HEK293T (cell line): Measurements from ENCODE around the gene TMEM94.

ENCODE experiments used
- BHLHE40 ChIP-seq: fragments of 450-650 bp; IDR thresholded peaks from 2 replicates; pipeline ENCODE4 v1.6.1; 2016; ENCODE audit warnings: mild to moderate bottlenecking, moderate library complexity, borderline replicate concordance
- CTBP1 ChIP-seq: fragments of 450-650 bp; IDR thresholded peaks from 2 replicates; pipeline ENCODE4 v1.6.1; 2016; ENCODE audit warnings: borderline replicate concordance
- FOXA1 ChIP-seq: fragments of 450-650 bp; IDR thresholded peaks from 2 replicates; pipeline ENCODE4 v1.6.1; 2016; ENCODE audit warnings: mild to moderate bottlenecking
- SP1 ChIP-seq: fragments of 450-650 bp; IDR thresholded peaks from 2 replicates; pipeline ENCODE4 v1.6.1; 2017
- SUZ12 ChIP-seq: fragments of 450-650 bp; IDR thresholded peaks from 2 replicates; pipeline ENCODE4 v1.6.1; 2016; ENCODE audit warnings: mild to moderate bottlenecking
- TARDBP ChIP-seq: fragments of 450-650 bp; IDR thresholded peaks from 2 replicates; pipeline ENCODE4 v1.6.1; 2016
- ZNF384 ChIP-seq: fragments of 450-650 bp; IDR thresholded peaks from 2 replicates; pipeline ENCODE4 v1.6.1; 2016

DNA sequence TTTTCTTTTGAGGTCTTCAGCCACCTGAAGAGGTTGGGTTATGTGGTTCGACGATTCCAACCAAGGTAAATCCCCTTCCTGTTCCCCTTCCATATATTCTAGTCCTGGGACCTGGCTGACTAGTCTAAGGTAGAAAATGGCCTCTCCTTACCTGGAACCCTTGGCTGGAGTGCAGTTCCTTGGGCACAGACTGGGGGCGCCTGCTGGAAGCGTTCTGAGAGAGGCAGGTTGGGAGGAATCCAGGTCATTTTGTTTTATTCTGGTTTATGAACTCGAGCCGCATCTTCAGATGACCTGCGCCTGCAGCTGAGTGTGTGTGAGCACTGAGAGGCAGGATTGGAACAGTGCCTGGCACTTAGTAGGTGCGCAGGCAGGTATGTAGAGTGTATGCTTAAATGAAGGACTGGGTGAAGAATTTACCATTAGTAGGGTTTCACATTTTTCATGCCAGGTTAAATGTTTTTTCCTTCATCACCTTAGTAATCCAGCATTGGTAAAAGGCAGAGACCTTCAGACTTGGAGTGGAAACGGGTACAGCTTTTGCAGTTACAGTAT, 62.6 kb downstream of the TMEM94 start:
- TF ChIP-seq SP1 (no peak), FOXA1 (no peak), BHLHE40 (no peak), TARDBP (no peak), SUZ12 (no peak), CTBP1 (no peak), ZNF384 (no peak)
